Measurements from ENCODE around the gene EFNA2.

EFNA2 gene

GRCh38 chr19:1249298-1249989 is 36.2 kb upstream of the EFNA2 start:
- peak; percentile 94 for DNase-seq (ENCODE audit: low spot score)

- DNase-seq (ENCODE audit: low spot score) = no peak
Observed at GRCh38 chr19:1249990-1250436, 35.7 kb upstream of the EFNA2 start.

GRCh38 chr19:1250437-1251260 is 35.0 kb upstream of the EFNA2 start:
- peak; percentile 86 for DNase-seq (ENCODE audit: low spot score)

GRCh38 chr19:1251330-1252220 is 34.1 kb upstream of the EFNA2 start:
- no peak for DNase-seq (ENCODE audit: low spot score)

- DNase-seq (ENCODE audit: low spot score) = no peak
Observed at GRCh38 chr19:1252221-1252820, 33.4 kb upstream of the EFNA2 start.

- no peak for DNase-seq (ENCODE audit: low spot score)
Observed at GRCh38 chr19:1252821-1253513, 32.7 kb upstream of the EFNA2 start.

GRCh38 chr19:1253514-1254080 is 32.1 kb upstream of the EFNA2 start:
- no peak for DNase-seq (ENCODE audit: low spot score)

- DNase-seq (ENCODE audit: low spot score) = no peak
Observed at GRCh38 chr19:1254081-1254527, 31.6 kb upstream of the EFNA2 start.

GRCh38 chr19:1254530-1255185 is 31.0 kb upstream of the EFNA2 start:
- no peak for DNase-seq (ENCODE audit: low spot score)

GRCh38 chr19:1255186-1256161 is 30.2 kb upstream of the EFNA2 start:
- no peak for DNase-seq (ENCODE audit: low spot score)

GRCh38 chr19:1256646-1257474 is 28.8 kb upstream of the EFNA2 start:
- DNase-seq (ENCODE audit: low spot score) = no peak

- no peak for DNase-seq (ENCODE audit: low spot score)
Observed at GRCh38 chr19:1257475-1258162, 28.1 kb upstream of the EFNA2 start.

- no peak for DNase-seq (ENCODE audit: low spot score)
Observed at GRCh38 chr19:1258163-1258492, 27.5 kb upstream of the EFNA2 start.

GRCh38 chr19:1258707-1259205 is 26.9 kb upstream of the EFNA2 start:
- DNase-seq (ENCODE audit: low spot score) = no peak

- DNase-seq (ENCODE audit: low spot score) = peak; percentile 91
Observed at GRCh38 chr19:1259206-1259875, 26.3 kb upstream of the EFNA2 start.

- no peak for DNase-seq (ENCODE audit: low spot score)
Observed at GRCh38 chr19:1259876-1260748, 25.6 kb upstream of the EFNA2 start.
